Measurements from ENCODE around the gene EMILIN2.

DNA sequence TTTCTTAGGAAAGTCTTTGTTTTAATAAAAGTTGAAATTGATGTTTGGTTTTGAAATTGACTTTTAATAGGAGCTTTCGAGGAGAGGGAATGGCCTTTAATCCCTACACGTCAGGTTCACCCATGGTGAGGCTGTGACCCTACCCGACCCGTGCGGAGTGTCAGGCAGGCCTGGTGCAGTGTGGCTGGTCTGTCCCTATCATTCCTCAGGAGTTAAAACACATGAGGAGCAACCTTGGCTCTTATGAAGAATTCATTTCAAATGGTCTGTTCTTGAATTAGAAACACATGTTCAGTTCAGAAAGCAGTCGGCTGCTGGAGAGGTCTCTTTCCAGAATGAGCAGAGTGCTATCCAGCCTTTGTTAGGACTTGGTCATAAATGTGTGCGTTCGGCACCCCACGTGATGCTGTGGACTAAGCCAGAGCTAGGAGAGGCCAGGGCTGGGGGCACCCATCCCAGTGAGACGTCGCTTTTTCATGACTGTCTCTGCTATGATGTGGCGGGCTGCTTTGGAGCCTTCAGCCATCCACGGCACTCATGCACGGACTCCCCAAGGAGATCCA is 54.7 kb downstream of the EMILIN2 start:
- TF ChIP-seq FOXA1 (IDR thresholded peaks at IDR 0.05) (no peak), BHLHE40 (IDR thresholded peaks at IDR 0.05; ENCODE audit: borderline replicate concordance) (no peak)
